ENCODE results near the gene GALNT10. TPM values are rescaled to one million over a fixed set of nuclear protein-coding genes. Genes with fewer than 3 reads are reported as not detected.

GALNT10 gene
- polyA plus RNA-seq, 1 of the 3 experiments (the other 2 are of a cell fraction): 56.3 TPM

DNA sequence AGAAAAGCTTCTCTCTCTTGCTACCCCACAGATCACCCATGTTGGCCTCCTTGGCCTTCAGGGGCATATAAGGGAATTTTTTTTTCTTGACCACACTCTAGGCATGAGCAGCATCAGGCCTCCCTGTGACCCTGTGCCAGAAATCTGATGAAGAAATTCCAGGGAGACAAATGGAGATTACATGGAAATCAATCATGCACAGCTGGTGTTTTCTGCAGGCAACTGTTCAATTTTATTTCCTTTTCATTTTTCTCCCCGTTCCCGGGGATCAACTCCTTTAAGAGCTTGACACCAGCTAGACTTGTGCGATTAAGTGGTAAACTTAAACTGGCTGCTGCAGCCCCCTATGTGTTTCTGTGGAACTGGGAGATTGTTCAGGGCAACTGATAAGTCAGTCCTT is 59.3 kb downstream of the GALNT10 start:
- 84% methylated on average over 3 of the region's 3 CpGs for WGBS (ENCODE audit: low lambda C conversion rate)

GRCh38 chr5:154251529-154251928 is 61.0 kb downstream of the GALNT10 start:
- no peaks in the 10 kb centered on the region for H4K20me1 ChIP-seq (ENCODE audit: insufficient read depth)
- H3K9ac ChIP-seq: no peak overlapping the region
- no peak for DNase-seq
- TF ChIP-seq JUND (IDR thresholded peaks at IDR 0.05): 0 out of 2 replicates have a peak, but pooled peaks have one; percentile 10
- peak; percentile 75 for TF ChIP-seq TCF12 (IDR thresholded peaks at IDR 0.05)
- no peak for TF ChIP-seq FOSL2 (IDR thresholded peaks at IDR 0.05; ENCODE audit: borderline replicate concordance, low read depth)
- TF ChIP-seq USF2 (IDR thresholded peaks at IDR 0.05; ENCODE audit: borderline replicate concordance, low read depth, low read length): no peak
- no peak overlapping the region for H3K4me3 ChIP-seq (ENCODE audit: low read depth in 2 of 2, low read length in 1 of 2)
- CTCF ChIA-PET: no interaction called here
- no peaks in the 10 kb centered on the region for H3K27me3 ChIP-seq (ENCODE audit: insufficient read depth)
- H3K79me2 ChIP-seq (ENCODE audit: insufficient read depth): peaks cover 91% of the 10 kb centered on the region
- H3K27ac ChIP-seq (ENCODE audit: low read depth in 2 of 2, low read length in 1 of 2): peak overlapping the region in 1 of 2 experiments; percentile 69; a peak in 1 of 4 replicates
- peaks cover 0 to 23% of the 10 kb centered on the region in 2 experiments for H3K36me3 ChIP-seq (replicated peaks in 1 of 2; ENCODE audit: control insufficient read depth in 1 of 2, insufficient read depth in 2 of 2, low read length in 1 of 2)
- H3K9me2 ChIP-seq: no peaks in the 10 kb centered on the region
- H3K4me2 ChIP-seq: no peak overlapping the region
- H3K4me1 ChIP-seq (ENCODE audit: control insufficient read depth in 1 of 2, insufficient read depth in 2 of 2, low read depth in 1 of 2, low read length in 1 of 2): peaks cover 0 to 5% of the 10 kb centered on the region in 2 experiments; a peak in 2 of 4 replicates
- 0 out of 2 replicates have a peak, but pooled peaks cover 3% of the 10 kb centered on the region for H3K9me3 ChIP-seq
- POLR2A ChIA-PET: no interaction called here
- H3F3A ChIP-seq (replicated peaks; ENCODE audit: insufficient read depth): no peaks in the 10 kb centered on the region
- no peak overlapping the region for H2AFZ ChIP-seq (ENCODE audit: low read depth)

More for the DNA sequence above, 59.3 kb downstream of the GALNT10 start:
- Histone ChIP-seq H4K20me1 (ENCODE audit: insufficient read depth) (no peaks in the 10 kb centered on the region), H3K9me3 (0 out of 2 replicates have a peak, but pooled peaks cover 3% of the 10 kb centered on the region), H2AFZ (ENCODE audit: low read depth) (no peak overlapping the region), H3K27me3 (ENCODE audit: insufficient read depth) (no peaks in the 10 kb centered on the region), H3K4me1 (ENCODE audit: control insufficient read depth in 1 of 2, insufficient read depth in 2 of 2, low read depth in 1 of 2, low read length in 1 of 2) (peaks cover 0 to 5% of the 10 kb centered on the region in 2 experiments; a peak in 2 of 4 replicates), H3K4me3 (ENCODE audit: low read depth in 2 of 2, low read length in 1 of 2) (no peak overlapping the region), H3K79me2 (ENCODE audit: insufficient read depth) (peaks cover 91% of the 10 kb centered on the region), H3K9me2 (no peaks in the 10 kb centered on the region), H3K9ac (no peak overlapping the region), H3K36me3 (replicated peaks in 1 of 2; ENCODE audit: control insufficient read depth in 1 of 2, insufficient read depth in 2 of 2, low read length in 1 of 2) (peaks cover 0 to 23% of the 10 kb centered on the region in 2 experiments), H3F3A (replicated peaks; ENCODE audit: insufficient read depth) (no peaks in the 10 kb centered on the region), H3K27ac (ENCODE audit: low read depth in 2 of 2, low read length in 1 of 2) (no peak overlapping the region), H3K4me2 (no peak overlapping the region)
- ChIA-PET CTCF (no interaction called here), POLR2A (no interaction called here)
- DNase-seq: no peak
- no peak for TF ChIP-seq GABPA (IDR thresholded peaks at IDR 0.05; ENCODE audit: low read depth)
- TF ChIP-seq CHD2 (IDR thresholded peaks at IDR 0.05; ENCODE audit: low read length, partially characterized antibody): no peak
- no peak for TF ChIP-seq SIN3A (IDR thresholded peaks at IDR 0.05; ENCODE audit: borderline replicate concordance, low read depth, low read length)
- TF ChIP-seq PBX3 (IDR thresholded peaks at IDR 0.05): peak; percentile 17; the same call in 1 of the 2 replicates

DNA sequence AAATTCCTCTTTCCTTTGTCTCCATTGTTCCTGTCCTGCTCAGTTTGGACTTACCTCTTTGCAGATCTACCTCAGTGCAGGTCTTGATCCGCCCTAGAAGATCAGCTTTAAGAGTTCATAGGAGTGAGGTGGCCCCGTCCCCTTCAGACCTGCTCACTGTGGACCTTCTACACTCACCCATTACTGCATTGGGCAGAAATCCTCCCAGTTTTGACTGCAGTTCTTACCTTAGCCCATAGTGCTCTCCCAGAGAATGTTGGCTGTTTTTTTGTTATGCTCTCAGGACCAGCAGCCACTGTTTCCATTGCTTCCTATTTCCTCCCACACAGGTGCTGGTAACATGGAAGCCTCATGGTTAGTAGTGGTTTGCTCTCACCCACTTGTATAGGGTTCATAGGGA is 63.3 kb downstream of the GALNT10 start:
- 97% methylated on average over 2 of the region's 2 CpGs for WGBS (ENCODE audit: low lambda C conversion rate)
- no peak overlapping the region for H3K27ac ChIP-seq (ENCODE audit: low read depth in 2 of 2, low read length in 1 of 2)
- H3K4me2 ChIP-seq: no peak overlapping the region
- H2AFZ ChIP-seq (ENCODE audit: low read depth): no peak overlapping the region
- peaks cover 91% of the 10 kb centered on the region for H3K79me2 ChIP-seq (ENCODE audit: insufficient read depth)
- DNase-seq: no peak
- H3K36me3 ChIP-seq (replicated peaks in 1 of 2; ENCODE audit: control insufficient read depth in 1 of 2, insufficient read depth in 2 of 2, low read length in 1 of 2): peaks cover 0 to 23% of the 10 kb centered on the region in 2 experiments
- no peak overlapping the region for H3K9ac ChIP-seq
- no peaks in the 10 kb centered on the region for H4K20me1 ChIP-seq (ENCODE audit: insufficient read depth)
- no peaks in the 10 kb centered on the region for H3K27me3 ChIP-seq (ENCODE audit: insufficient read depth)
- no peak overlapping the region for H3K4me3 ChIP-seq (ENCODE audit: low read depth in 2 of 2, low read length in 1 of 2)
- ChIA-PET CTCF (no interaction called here), POLR2A (no interaction called here)
- H3K4me1 ChIP-seq (ENCODE audit: control insufficient read depth in 1 of 2, insufficient read depth in 2 of 2, low read depth in 1 of 2, low read length in 1 of 2): peaks cover 0 to 5% of the 10 kb centered on the region in 2 experiments; a peak in 2 of 4 replicates
- H3K9me3 ChIP-seq: 0 out of 2 replicates have a peak, but pooled peaks cover 3% of the 10 kb centered on the region
- H3F3A ChIP-seq (replicated peaks; ENCODE audit: insufficient read depth): peaks cover 16% of the 10 kb centered on the region
- no peaks in the 10 kb centered on the region for H3K9me2 ChIP-seq
- no peak for TF ChIP-seq USF2 (IDR thresholded peaks at IDR 0.05; ENCODE audit: borderline replicate concordance, low read depth, low read length)
- no peak for TF ChIP-seq GATA2 (CRISPR knock-in tag; IDR thresholded peaks at IDR 0.05)
- TF ChIP-seq MXI1 (IDR thresholded peaks at IDR 0.05; ENCODE audit: low read depth, low read length): no peak
- TF ChIP-seq EP300 (IDR thresholded peaks at IDR 0.05; ENCODE audit: borderline replicate concordance in 1 of 2, low read depth in 1 of 2, low read length in 1 of 2): no peak
- TF ChIP-seq MEF2A (IDR thresholded peaks at IDR 0.05; ENCODE audit: borderline replicate concordance, low read depth): no peak
- no peak for TF ChIP-seq JUND (IDR thresholded peaks at IDR 0.05)
- TF ChIP-seq NFIC (IDR thresholded peaks at IDR 0.05; ENCODE audit: borderline replicate concordance): no peak
- TF ChIP-seq FOXJ3 (CRISPR knock-in tag; IDR thresholded peaks at IDR 0.05): no peak
- no peak for TF ChIP-seq FOXM1 (IDR thresholded peaks at IDR 0.05; ENCODE audit: low read depth)
- TF ChIP-seq TCF12 (IDR thresholded peaks at IDR 0.05): no peak
- TF ChIP-seq, protein P1, sequence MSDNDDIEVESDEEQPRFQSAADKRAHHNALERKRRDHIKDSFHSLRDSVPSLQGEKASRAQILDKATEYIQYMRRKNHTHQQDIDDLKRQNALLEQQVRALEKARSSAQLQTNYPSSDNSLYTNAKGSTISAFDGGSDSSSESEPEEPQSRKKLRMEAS (IDR thresholded peaks at IDR 0.05; ENCODE audit: low read depth): no peak
- TF ChIP-seq POLR2AphosphoS5 (IDR thresholded peaks at IDR 0.05; ENCODE audit: low read depth, low read length): no peak
- TF ChIP-seq EZH2phosphoT487 (IDR thresholded peaks at IDR 0.05; ENCODE audit: borderline replicate concordance, low read depth): no peak
- TF ChIP-seq IRF3 (IDR thresholded peaks at IDR 0.05; ENCODE audit: low read depth, low read length): no peak
